ENCODE measurements around the gene MAP3K8.

Gene MAP3K8

GRCh38 chr10:30433730-30434272 is at the start of gene MAP3K8:
MAP3K8 (plus strand) TSS chr10:30434184; CDS start chr10:30438939, 4,755 bp downstream.
- peak; percentile 74 to 75 for DNase-seq (ENCODE audit: low read depth in 2 of 2)

- DNase-seq (ENCODE audit: low read depth in 2 of 2), result no peak
These were observed 49.2 kb upstream of the MAP3K8 start for GRCh38 chr10:30384701-30385201.

- no peak for DNase-seq (ENCODE audit: low read depth in 2 of 2)
These were observed 47.0 kb upstream of the MAP3K8 start for GRCh38 chr10:30386801-30387588.

GRCh38 chr10:30387646-30388243 is 46.2 kb upstream of the MAP3K8 start:
- DNase-seq (ENCODE audit: low read depth in 2 of 2), result no peak

- DNase-seq (ENCODE audit: low read depth in 2 of 2), result no peak
These were observed 44.4 kb upstream of the MAP3K8 start for GRCh38 chr10:30389543-30389942.

- no peak for DNase-seq (ENCODE audit: low read depth in 2 of 2)
These were observed 43.8 kb upstream of the MAP3K8 start for GRCh38 chr10:30390207-30390606.

- no peak for DNase-seq (ENCODE audit: low read depth in 2 of 2)
These were observed 42.7 kb upstream of the MAP3K8 start for GRCh38 chr10:30391266-30391665.

- peak; percentile 10 to 19 for DNase-seq (ENCODE audit: low read depth in 2 of 2)
These were observed 41.4 kb upstream of the MAP3K8 start for GRCh38 chr10:30392564-30392990.

- DNase-seq (ENCODE audit: low read depth in 2 of 2), result no peak
These were observed 37.7 kb upstream of the MAP3K8 start for GRCh38 chr10:30396293-30396692.

GRCh38 chr10:30396698-30397097 is 37.3 kb upstream of the MAP3K8 start:
- DNase-seq (ENCODE audit: low read depth in 2 of 2), result no peak

- no peak for DNase-seq (ENCODE audit: low read depth in 2 of 2)
These were observed 35.8 kb upstream of the MAP3K8 start for GRCh38 chr10:30398193-30398592.

GRCh38 chr10:30398788-30399187 is 35.2 kb upstream of the MAP3K8 start:
- DNase-seq (ENCODE audit: low read depth in 2 of 2), result no peak

- DNase-seq (ENCODE audit: low read depth in 2 of 2), result no peak
These were observed 30.5 kb upstream of the MAP3K8 start for GRCh38 chr10:30403494-30403893.

- DNase-seq (ENCODE audit: low read depth in 2 of 2), result no peak
These were observed 29.4 kb upstream of the MAP3K8 start for GRCh38 chr10:30404540-30404939.

GRCh38 chr10:30411263-30411662 is 22.7 kb upstream of the MAP3K8 start:
- DNase-seq (ENCODE audit: low read depth in 2 of 2), result no peak

GRCh38 chr10:30412901-30413300 is 21.1 kb upstream of the MAP3K8 start:
- no peak for DNase-seq (ENCODE audit: low read depth in 2 of 2)

- no peak for DNase-seq (ENCODE audit: low read depth in 2 of 2)
These were observed 19.9 kb upstream of the MAP3K8 start for GRCh38 chr10:30413996-30414576.

GRCh38 chr10:30415593-30415992 is 18.4 kb upstream of the MAP3K8 start:
- DNase-seq (ENCODE audit: low read depth in 2 of 2), result no peak

- DNase-seq (ENCODE audit: low read depth in 2 of 2), result no peak
These were observed 16.7 kb upstream of the MAP3K8 start for GRCh38 chr10:30417301-30417700.

GRCh38 chr10:30420266-30420665 is 13.7 kb upstream of the MAP3K8 start:
- DNase-seq (ENCODE audit: low read depth in 2 of 2), result no peak

GRCh38 chr10:30420766-30421165 is 13.2 kb upstream of the MAP3K8 start:
- DNase-seq (ENCODE audit: low read depth in 2 of 2), result no peak

GRCh38 chr10:30422151-30422695 is 11.8 kb upstream of the MAP3K8 start:
- no peak for DNase-seq (ENCODE audit: low read depth in 2 of 2)
